Measurements from ENCODE around the gene OR2L3.
"Not testable (repeated sequence)": the region's sequence is repeated elsewhere in the genome, so short reads cannot be mapped to it uniquely, and the experiment has no call there.

Gene OR2L3

DNA sequence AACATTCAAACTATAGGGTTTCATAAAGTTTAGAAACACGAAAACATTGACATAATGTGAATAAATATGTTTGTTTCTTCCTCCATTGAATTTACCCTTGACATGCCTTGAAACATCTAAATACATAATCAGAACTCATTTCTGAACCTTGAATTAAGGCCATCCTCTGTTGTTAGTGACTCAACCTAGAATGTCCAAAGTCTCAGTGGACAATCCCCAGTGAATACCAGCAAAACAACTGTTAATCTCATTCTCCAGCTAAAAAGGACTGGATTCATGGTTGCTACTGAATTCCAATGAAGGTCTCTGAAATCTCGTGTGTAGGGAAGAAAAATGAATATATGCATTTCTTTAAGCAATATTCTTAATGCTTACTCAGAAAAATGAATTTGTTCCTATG, 16.9 kb upstream of the OR2L3 start, which contains the start of gene OR2L2:
Gene OR2L2, plus strand, starts transcription at position 301 of the 400 bp plus-strand sequence. CDS start 8,198 bp downstream, outside the sequence.
- TF ChIP-seq CTCF (IDR thresholded peaks at IDR 0.05; ENCODE audit: low read depth, low read length): no peak
- DNase-seq (ENCODE audit: extremely low read depth, low read depth): no peak

GRCh38 chr1:248045209-248045608, 1.4 kb upstream of the OR2L3 start:
- DNase-seq (ENCODE audit: extremely low read depth, low read depth): no peak
- no peak for TF ChIP-seq CTCF (IDR thresholded peaks at IDR 0.05; ENCODE audit: low read depth, low read length)

DNA sequence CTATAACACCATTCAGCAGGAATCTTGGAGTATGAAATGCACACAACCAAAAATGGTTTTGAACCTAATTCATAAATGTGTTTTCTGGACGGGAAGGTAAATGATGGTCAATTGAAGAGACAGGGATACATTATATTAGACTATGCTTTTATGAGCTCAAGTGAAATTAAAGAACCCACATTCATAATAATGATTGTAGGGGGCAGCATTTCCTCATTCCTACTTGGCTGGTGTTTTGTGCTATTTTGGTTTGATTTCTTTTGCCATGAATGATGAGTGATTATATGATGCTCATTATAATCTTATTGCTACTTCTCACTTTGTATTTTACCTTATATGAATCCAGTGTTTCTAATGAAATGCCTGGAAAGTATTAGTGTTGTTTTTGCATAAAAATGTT, 372 bp downstream of the OR2L3 start:
- no peak for TF ChIP-seq CTCF (IDR thresholded peaks at IDR 0.05; ENCODE audit: low read depth, low read length)
- DNase-seq (ENCODE audit: extremely low read depth, low read depth): no peak

DNA sequence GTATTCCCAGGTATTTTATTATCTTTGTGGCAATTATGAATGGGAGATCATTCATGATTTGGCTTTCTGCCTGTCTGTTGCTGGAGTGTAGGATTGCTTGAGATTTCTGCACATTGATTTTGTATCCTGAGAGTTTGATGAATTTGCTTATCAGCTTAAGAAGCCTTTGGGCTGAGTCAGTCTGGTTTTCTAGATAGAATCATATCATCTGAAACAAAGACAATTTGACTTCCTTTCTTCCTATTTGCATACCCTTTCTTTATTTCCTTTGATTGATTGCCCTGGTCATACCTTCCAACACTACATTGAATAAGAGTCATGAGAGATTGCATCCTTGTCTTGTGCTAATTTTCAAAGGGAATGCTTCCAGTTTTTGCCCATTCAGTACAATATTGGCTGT, 8.0 kb downstream of the OR2L3 start:
- no peak for TF ChIP-seq CTCF (IDR thresholded peaks at IDR 0.05; ENCODE audit: low read depth, low read length)
- no peak for DNase-seq (ENCODE audit: extremely low read depth, low read depth)

DNA sequence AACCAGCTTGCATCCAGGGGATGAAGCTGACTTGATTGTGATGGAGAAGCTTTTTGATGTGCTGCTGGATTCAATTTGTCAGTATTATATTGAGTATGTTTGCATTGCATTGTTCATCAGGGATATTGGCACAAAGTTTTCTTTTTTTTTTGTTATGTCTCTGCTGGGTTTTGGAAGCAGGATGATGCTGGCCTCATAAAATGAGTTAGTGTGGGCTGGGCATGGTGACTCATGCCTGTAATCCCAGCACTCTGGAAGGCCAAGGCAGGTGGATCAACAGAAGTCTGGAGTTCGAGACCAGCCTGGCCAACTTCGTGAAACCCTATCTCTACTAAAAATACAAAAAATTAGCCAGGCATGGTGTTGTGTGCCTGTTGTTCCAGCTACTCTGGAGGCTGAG, 8.6 kb downstream of the OR2L3 start:
- TF ChIP-seq CTCF (IDR thresholded peaks at IDR 0.05; ENCODE audit: low read depth, low read length): no peak
- DNase-seq (ENCODE audit: extremely low read depth, low read depth): no peak

DNA sequence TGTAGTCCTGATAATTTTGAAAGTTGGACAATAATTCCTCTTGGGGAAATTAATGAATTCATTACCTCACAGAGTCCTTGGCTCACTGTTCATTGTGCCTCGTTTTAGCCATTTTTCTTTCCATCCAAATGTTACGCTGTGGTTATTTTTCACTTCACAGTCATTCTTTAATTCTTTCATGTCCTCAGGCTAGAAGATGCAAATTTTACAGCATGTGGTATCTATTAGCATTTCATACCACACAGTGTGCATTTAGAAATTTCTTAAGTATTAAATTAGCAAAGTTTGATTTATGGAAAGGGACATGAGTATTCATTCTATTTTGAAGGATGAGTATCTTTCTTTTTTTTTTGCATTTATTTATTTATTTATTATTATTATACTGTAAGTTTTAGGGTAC, 18.4 kb downstream of the OR2L3 start:
- no peak for TF ChIP-seq CTCF (IDR thresholded peaks at IDR 0.05; ENCODE audit: low read depth, low read length)
- no peak for DNase-seq (ENCODE audit: extremely low read depth, low read depth)

GRCh38 chr1:248065604-248066003, 19.0 kb downstream of the OR2L3 start:
- no peak for DNase-seq (ENCODE audit: extremely low read depth, low read depth)
- no peak for TF ChIP-seq CTCF (IDR thresholded peaks at IDR 0.05; ENCODE audit: low read depth, low read length)

DNA sequence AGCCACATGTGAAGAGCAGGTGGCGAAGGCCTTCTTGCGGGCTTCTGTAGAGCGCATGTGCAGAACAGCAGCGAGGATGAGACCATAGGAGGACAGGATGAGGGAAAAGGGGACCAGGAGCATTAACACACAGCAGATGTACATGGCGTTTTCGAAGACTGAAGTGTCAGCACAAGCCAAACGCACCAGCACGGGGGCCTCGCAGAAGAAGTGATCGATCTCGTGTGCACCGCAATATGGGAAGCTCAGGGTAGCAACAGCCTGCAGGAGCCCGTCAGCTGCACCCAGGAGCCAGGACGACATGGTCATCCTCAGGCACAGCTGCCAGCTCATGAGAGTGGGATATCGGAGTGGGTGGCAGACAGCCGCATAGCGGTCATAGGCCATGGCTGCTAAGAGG, 37.2 kb downstream of the OR2L3 start:
- DNase-seq (ENCODE audit: extremely low read depth, low read depth): not testable (repeated sequence)

Measured in AG09319 (cell line).